Loucy (cell line): ENCODE measurements around the gene KBTBD4.
"Not testable (repeated sequence)": the region's sequence is repeated elsewhere in the genome, so short reads cannot be mapped to it uniquely, and the experiment has no call there.

Experiments used
- H2AFZ ChIP-seq: fragments of 200-600 bp; sonication (generic); 2 replicates; pipeline ENCODE4 v1.6.0; 2016; ENCODE audit warnings: antibody characterized with exemption, mild to moderate bottlenecking, low read length, moderate library complexity
- H3F3A ChIP-seq: fragments of 200-600 bp; 2 replicates; pipeline ENCODE4 v1.6.0; 2016; ENCODE audit warnings: antibody characterized with exemption, low read depth, mild to moderate bottlenecking
- H3K27me3 ChIP-seq: fragments of 200-600 bp; sonication (generic); 2 replicates; pipeline ENCODE4 v1.6.1; 2014; ENCODE audit warnings: low read length, mild to moderate bottlenecking; ENCODE audit not compliant: insufficient read depth, poor library complexity, severe bottlenecking
- H3K36me3 ChIP-seq: fragments of 200-600 bp; sonication (generic); 2 replicates; pipeline ENCODE4 v1.6.1; 2016; ENCODE audit warnings: low read length; ENCODE audit not compliant: insufficient read depth
- H3K4me1 ChIP-seq: fragments of 200-600 bp; sonication (generic); 2 replicates; pipeline ENCODE4 v1.5.1; 2014; ENCODE audit warnings: low read length, mild to moderate bottlenecking; ENCODE audit not compliant: insufficient read depth, poor library complexity, severe bottlenecking
- H3K4me2 ChIP-seq: fragments of 200-600 bp; sonication (generic); 2 replicates; pipeline ENCODE4 v1.6.0; 2014; ENCODE audit warnings: antibody characterized with exemption, low read length, low read depth, mild to moderate bottlenecking; ENCODE audit not compliant: poor library complexity, severe bottlenecking
- H3K4me3 ChIP-seq: fragments of 200-600 bp; sonication (generic); 2 replicates; pipeline ENCODE4 v1.5.1; 2014; ENCODE audit warnings: low read length, mild to moderate bottlenecking, mixed read lengths; ENCODE audit not compliant: poor library complexity, severe bottlenecking
- H3K79me2 ChIP-seq: fragments of 200-600 bp; sonication (generic); 2 replicates; pipeline ENCODE4 v1.6.1; 2014; ENCODE audit warnings: low read length; ENCODE audit not compliant: insufficient read depth
- H3K9ac ChIP-seq: fragments of 200-600 bp; sonication (generic); 2 replicates; pipeline ENCODE4 v1.6.0; 2014; ENCODE audit warnings: mild to moderate bottlenecking, low read depth, low read length, moderate library complexity; ENCODE audit not compliant: poor library complexity, severe bottlenecking
- H3K9me2 ChIP-seq: fragments of 200-600 bp; sonication (generic); replicated peaks from 2 replicates; pipeline ENCODE4 v1.6.1; 2016; ENCODE audit warnings: low read depth, low read length, mixed read lengths
- H3K9me3 ChIP-seq: fragments of 200-600 bp; sonication (generic); 2 replicates; pipeline ENCODE4 v1.6.1; 2014; ENCODE audit warnings: mild to moderate bottlenecking, antibody characterized with exemption, low read length, low read depth; ENCODE audit not compliant: insufficient read depth
- H4K20me1 ChIP-seq: fragments of 200-600 bp; sonication (generic); 2 replicates; pipeline ENCODE4 v1.6.0; 2014; ENCODE audit warnings: antibody characterized with exemption, low read length, mild to moderate bottlenecking; ENCODE audit not compliant: insufficient read depth, poor library complexity, severe bottlenecking
- CTCF ChIP-seq: fragments of 200-600 bp; sonication (generic); conservative IDR thresholded peaks from 2 replicates; pipeline ENCODE4 v1.5.1; 2014; ENCODE audit warnings: mild to moderate bottlenecking, antibody characterized with exemption, low read length
- EZH2phosphoT487 ChIP-seq: fragments of 200-600 bp; IDR thresholded peaks from 2 replicates; pipeline ENCODE4 v1.6.1; 2018; ENCODE audit warnings: antibody characterized with exemption, mild to moderate bottlenecking, moderate library complexity, borderline replicate concordance

The KBTBD4 gene

DNA sequence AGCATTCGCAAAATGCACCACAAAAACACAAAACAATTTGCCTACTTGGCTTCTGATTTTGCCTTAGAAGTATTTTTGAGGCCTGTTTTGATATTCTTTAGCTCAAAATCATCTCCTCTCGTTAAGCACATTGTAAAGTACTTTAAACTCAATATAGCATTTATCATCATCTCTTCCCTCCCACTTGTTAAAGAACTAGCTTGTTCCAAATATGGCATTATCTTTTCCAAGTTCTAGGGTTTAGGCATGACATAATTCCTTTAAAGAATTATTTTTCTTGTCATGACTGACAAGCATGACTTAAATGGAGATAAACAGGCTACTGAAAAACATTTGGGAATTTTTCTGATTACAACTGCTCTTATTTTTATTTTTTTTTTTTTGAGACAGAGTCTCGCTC, 47.1 kb downstream of the KBTBD4 start:
- no peaks in the 10 kb centered on the region for H3K9me2 ChIP-seq
- no peaks in the 10 kb centered on the region for H3F3A ChIP-seq
- no peak overlapping the region for H2AFZ ChIP-seq
- H3K9me3 ChIP-seq: no peaks in the 10 kb centered on the region
- H3K36me3 ChIP-seq: peaks cover 31% of the 10 kb centered on the region; the same call in 1 of the 2 replicates
- no peak for TF ChIP-seq EZH2phosphoT487
- no peak for TF ChIP-seq CTCF
- peaks cover 100% of the 10 kb centered on the region for H3K79me2 ChIP-seq
- H3K4me3 ChIP-seq: no peak overlapping the region
- H3K9ac ChIP-seq: no peak overlapping the region
- peaks cover 90% of the 10 kb centered on the region for H4K20me1 ChIP-seq
- no peaks in the 10 kb centered on the region for H3K27me3 ChIP-seq
- H3K4me1 ChIP-seq: no peaks in the 10 kb centered on the region
- H3K4me2 ChIP-seq: no peak overlapping the region

DNA sequence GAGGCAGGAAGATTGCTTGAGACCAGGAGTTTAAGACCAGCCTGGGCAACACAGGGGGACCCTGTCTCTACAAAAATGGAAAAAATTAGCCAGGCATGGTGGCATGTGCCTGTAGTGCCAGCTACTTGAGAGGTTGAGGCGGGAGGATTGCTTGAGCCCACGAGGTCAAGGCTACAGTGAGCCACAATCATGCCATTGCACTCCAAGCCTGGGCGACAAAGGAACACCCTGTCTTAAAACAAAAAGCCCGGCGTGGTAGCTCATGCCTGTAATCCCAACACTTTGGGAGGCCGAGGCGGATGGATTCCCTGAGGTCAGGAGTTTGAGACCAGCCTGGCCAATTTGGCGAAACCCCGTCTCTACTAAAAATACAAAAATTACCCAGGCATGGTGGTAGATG, 48.0 kb downstream of the KBTBD4 start:
- not testable (repeated sequence) for H2AFZ ChIP-seq, H3K4me3 ChIP-seq, H3F3A ChIP-seq, H3K4me1 ChIP-seq, H3K4me2 ChIP-seq, H3K9ac ChIP-seq, H3K9me2 ChIP-seq, H3K27me3 ChIP-seq, H3K9me3 ChIP-seq
- peaks cover 93% of the 10 kb centered on the region for H4K20me1 ChIP-seq
- H3K36me3 ChIP-seq: peaks cover 39% of the 10 kb centered on the region; the same call in 1 of the 2 replicates
- H3K79me2 ChIP-seq: peaks cover 100% of the 10 kb centered on the region

GRCh38 chr11:47529951-47530350, 48.8 kb downstream of the KBTBD4 start:
- Histone ChIP-seq H3K9me3 (no peaks in the 10 kb centered on the region), H3K4me1 (peaks cover under 1% of the 10 kb centered on the region), H3K4me3 (no peak overlapping the region), H3K79me2 (peaks cover 100% of the 10 kb centered on the region), H4K20me1 (peaks cover 97% of the 10 kb centered on the region), H2AFZ (no peak overlapping the region), H3K9ac (no peak overlapping the region), H3K9me2 (no peaks in the 10 kb centered on the region), H3K4me2 (no peak overlapping the region), H3K36me3 (peaks cover 43% of the 10 kb centered on the region; the same call in 1 of the 2 replicates), H3K27me3 (no peaks in the 10 kb centered on the region), H3F3A (no peaks in the 10 kb centered on the region)
- TF ChIP-seq EZH2phosphoT487 (no peak), CTCF (no peak)

GRCh38 chr11:47527186-47527585, 51.6 kb downstream of the KBTBD4 start:
- Histone ChIP-seq H3K9me2 (no peaks in the 10 kb centered on the region), H3K4me1 (peaks cover 22% of the 10 kb centered on the region), H3K79me2 (peaks cover 100% of the 10 kb centered on the region), H3K4me2 (no peak overlapping the region), H3K4me3 (no peak overlapping the region), H3K27me3 (no peaks in the 10 kb centered on the region), H3K36me3 (peaks cover 36% of the 10 kb centered on the region; the same call in 1 of the 2 replicates), H3K9ac (no peak overlapping the region), H3K9me3 (no peaks in the 10 kb centered on the region), H2AFZ (no peak overlapping the region), H4K20me1 (peaks cover 94% of the 10 kb centered on the region), H3F3A (peaks cover 8% of the 10 kb centered on the region; the same call in 1 of the 2 replicates)
- TF ChIP-seq CTCF (no peak), EZH2phosphoT487 (no peak)

GRCh38 chr11:47526032-47526431, 52.7 kb downstream of the KBTBD4 start:
- Histone ChIP-seq H3K36me3 (peaks cover 36% of the 10 kb centered on the region; the same call in 1 of the 2 replicates), H4K20me1 (peaks cover 94% of the 10 kb centered on the region), H3K79me2 (peaks cover 100% of the 10 kb centered on the region), H3K4me1 (peaks cover 22% of the 10 kb centered on the region)
- not testable (repeated sequence) for H2AFZ ChIP-seq, H3K9me2 ChIP-seq, H3K4me3 ChIP-seq, H3K4me2 ChIP-seq, H3F3A ChIP-seq, H3K9me3 ChIP-seq, H3K9ac ChIP-seq, H3K27me3 ChIP-seq
